Endodermal cell (in vitro differentiated cells): ENCODE measurements around the gene MAFB. TPM values are rescaled to one million over a fixed set of nuclear protein-coding genes. Genes with fewer than 3 reads are reported as not detected.

Experiments
- DNase-seq: peaks from one replicate; pipeline ENCODE4 v3.0.0-alpha.2; 2017
- H3K27ac ChIP-seq: 2 replicates; pipeline ENCODE4 v1.5.1; 2013; ENCODE audit warnings: mild to moderate bottlenecking, low read depth, low read length, moderate library complexity
- H3K27me3 ChIP-seq: 2 replicates; pipeline ENCODE4 v1.6.1; 2013; ENCODE audit warnings: mild to moderate bottlenecking, low read length, moderate library complexity; ENCODE audit not compliant: insufficient read depth, control insufficient read depth, poor library complexity, severe bottlenecking
- H3K36me3 ChIP-seq: 2 replicates; pipeline ENCODE4 v1.7.0; 2013; ENCODE audit warnings: mild to moderate bottlenecking, low read length, moderate library complexity; ENCODE audit not compliant: control insufficient read depth, insufficient read depth
- H3K4me1 ChIP-seq: one replicate; pipeline ENCODE4 v1.7.0; 2013; ENCODE audit warnings: low read length; ENCODE audit not compliant: control insufficient read depth, insufficient read depth
- H3K4me3 ChIP-seq: 2 replicates; pipeline ENCODE4 v1.5.1; 2013; ENCODE audit warnings: mild to moderate bottlenecking, low read length, moderate library complexity
- H3K9ac ChIP-seq: 2 replicates; pipeline ENCODE4 v1.6.1; 2013; ENCODE audit warnings: mild to moderate bottlenecking, low read length, moderate library complexity; ENCODE audit not compliant: poor library complexity, severe bottlenecking; ENCODE audit errors: extremely low read depth
- H3K9me3 ChIP-seq: 2 replicates; pipeline ENCODE4 v1.6.1; 2013; ENCODE audit warnings: mild to moderate bottlenecking, low read length, moderate library complexity; ENCODE audit not compliant: control insufficient read depth
- H3K27ac Mint-ChIP-seq: 2 replicates; pipeline ENCODE4 v1.8.0; 2020; ENCODE audit warnings: mixed read lengths
- H3K27me3 Mint-ChIP-seq: 2 replicates; pipeline ENCODE4 v1.8.0; 2021; ENCODE audit warnings: mild to moderate bottlenecking, mixed read lengths; ENCODE audit not compliant: insufficient read depth
- H3K36me3 Mint-ChIP-seq: 2 replicates; pipeline ENCODE4 v1.8.0; 2020; ENCODE audit warnings: low read depth, mixed read lengths
- H3K4me1 Mint-ChIP-seq: 2 replicates; pipeline ENCODE4 v1.8.0; 2020; ENCODE audit warnings: mixed read lengths
- H3K4me3 Mint-ChIP-seq: 2 replicates; pipeline ENCODE4 v1.8.0; 2020; ENCODE audit warnings: mild to moderate bottlenecking, moderate library complexity, mixed read lengths
- H3K9me3 Mint-ChIP-seq: 2 replicates; pipeline ENCODE4 v1.8.0; 2020; ENCODE audit warnings: mild to moderate bottlenecking, mixed read lengths
- WGBS, 2 experiments: methylation state at CpG; one replicate each; pipeline versions ENCODE4 v1.1.5 to v1.1.7; 2013; ENCODE audit warnings: missing lambda C conversion rate in 2 of 2, mixed read lengths in 1 of 2; ENCODE audit not compliant: insufficient coverage in 1 of 2, insufficient read length in 1 of 2; 5-methylcytosine and 5-hydroxymethylcytosine counted together
- total RNA-seq, 2 donors: library from RNA; stranded (reverse); fragmentation: NEBNext Ultra II Directional in 1 of 2; extraction: Animal tissue kit (Norgen Biotek cat#: 25700) in 1 of 2; gene quantifications; 2 replicates in 1 of 2; 3 replicates in 1 of 2; pipeline ENCODE4 v1.2.1, GENCODE V29; 2021
- TF ChIP-seq, protein P1 (sequence below): fragments of 200-600 bp; sonication (generic); conservative IDR thresholded peaks from 2 replicates; pipeline ENCODE4 v1.5.0; 2021; ENCODE audit warnings: antibody characterized with exemption, mild to moderate bottlenecking

The MAFB gene
- total RNA-seq, 2 donors from 2014 or later: 0.90 to 1.5 TPM

DNA sequence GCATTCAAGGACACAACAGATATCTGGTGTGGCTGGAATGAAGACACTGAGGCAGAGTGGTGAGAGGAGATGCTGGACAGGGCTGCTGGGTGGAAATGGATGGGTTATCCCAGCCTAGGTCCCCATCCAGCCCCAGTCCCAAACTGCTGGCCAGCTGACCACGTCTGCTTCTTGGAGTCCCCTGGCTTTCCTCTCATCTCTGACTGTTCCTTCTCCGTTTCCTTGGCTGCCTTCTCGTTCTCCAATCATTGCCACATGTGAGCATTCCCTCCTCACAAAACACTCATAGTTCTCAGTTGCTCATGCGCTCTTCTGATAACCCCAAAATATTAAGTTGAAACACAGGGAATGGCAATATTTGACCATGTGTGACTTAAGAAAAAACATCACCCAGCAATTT, 31.5 kb downstream of the MAFB start:
- Mint-ChIP-seq H3K4me3 (no peak overlapping the region), H3K27me3 (peaks cover 6% of the 10 kb centered on the region), H3K9me3 (no peaks in the 10 kb centered on the region), H3K27ac (no peak overlapping the region), H3K4me1 (no peaks in the 10 kb centered on the region), H3K36me3 (no peaks in the 10 kb centered on the region)
- Histone ChIP-seq H3K27ac (no peak overlapping the region), H3K9ac (no peak overlapping the region), H3K4me3 (no peak overlapping the region), H3K36me3 (no peaks in the 10 kb centered on the region), H3K27me3 (no peaks in the 10 kb centered on the region), H3K4me1 (no peaks in the 10 kb centered on the region), H3K9me3 (no peaks in the 10 kb centered on the region)
- TF ChIP-seq, protein P1, sequence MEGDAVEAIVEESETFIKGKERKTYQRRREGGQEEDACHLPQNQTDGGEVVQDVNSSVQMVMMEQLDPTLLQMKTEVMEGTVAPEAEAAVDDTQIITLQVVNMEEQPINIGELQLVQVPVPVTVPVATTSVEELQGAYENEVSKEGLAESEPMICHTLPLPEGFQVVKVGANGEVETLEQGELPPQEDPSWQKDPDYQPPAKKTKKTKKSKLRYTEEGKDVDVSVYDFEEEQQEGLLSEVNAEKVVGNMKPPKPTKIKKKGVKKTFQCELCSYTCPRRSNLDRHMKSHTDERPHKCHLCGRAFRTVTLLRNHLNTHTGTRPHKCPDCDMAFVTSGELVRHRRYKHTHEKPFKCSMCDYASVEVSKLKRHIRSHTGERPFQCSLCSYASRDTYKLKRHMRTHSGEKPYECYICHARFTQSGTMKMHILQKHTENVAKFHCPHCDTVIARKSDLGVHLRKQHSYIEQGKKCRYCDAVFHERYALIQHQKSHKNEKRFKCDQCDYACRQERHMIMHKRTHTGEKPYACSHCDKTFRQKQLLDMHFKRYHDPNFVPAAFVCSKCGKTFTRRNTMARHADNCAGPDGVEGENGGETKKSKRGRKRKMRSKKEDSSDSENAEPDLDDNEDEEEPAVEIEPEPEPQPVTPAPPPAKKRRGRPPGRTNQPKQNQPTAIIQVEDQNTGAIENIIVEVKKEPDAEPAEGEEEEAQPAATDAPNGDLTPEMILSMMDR: no peak
- DNase-seq: no peak
- WGBS, 2 experiments: 77 to 78% methylated on average over 4 of the region's 4 CpGs

DNA sequence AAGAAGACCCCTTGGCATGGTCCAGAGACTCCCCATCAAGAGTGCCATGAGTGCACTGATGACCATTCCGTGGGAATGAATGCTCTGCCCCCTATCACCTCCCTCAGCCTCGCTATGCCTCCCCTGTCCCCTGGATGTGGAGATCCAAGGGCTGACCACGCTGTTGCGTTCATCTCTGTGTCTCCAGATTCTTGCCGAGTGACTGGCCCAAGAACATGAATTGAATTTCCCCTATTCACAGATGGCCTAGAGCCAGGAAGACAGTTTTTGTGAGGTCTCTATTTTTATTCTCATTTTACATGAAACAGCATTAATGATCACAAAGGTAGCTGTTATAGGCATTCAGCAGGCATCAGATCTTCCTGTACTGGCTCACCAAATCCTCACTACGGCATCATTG, 33.6 kb downstream of the MAFB start:
- Mint-ChIP-seq H3K27ac (no peak overlapping the region), H3K9me3 (no peaks in the 10 kb centered on the region), H3K36me3 (no peaks in the 10 kb centered on the region), H3K27me3 (peaks cover 6% of the 10 kb centered on the region), H3K4me1 (peaks cover 3% of the 10 kb centered on the region), H3K4me3 (no peak overlapping the region)
- Histone ChIP-seq H3K36me3 (no peaks in the 10 kb centered on the region), H3K4me1 (no peaks in the 10 kb centered on the region), H3K9ac (no peak overlapping the region), H3K4me3 (no peak overlapping the region), H3K27me3 (no peaks in the 10 kb centered on the region), H3K27ac (no peak overlapping the region), H3K9me3 (no peaks in the 10 kb centered on the region)
- WGBS, 2 experiments: 96% methylated on average over 5 to 6 of the region's 6 CpGs
- DNase-seq: no peak
- TF ChIP-seq, protein P1: no peak

DNA sequence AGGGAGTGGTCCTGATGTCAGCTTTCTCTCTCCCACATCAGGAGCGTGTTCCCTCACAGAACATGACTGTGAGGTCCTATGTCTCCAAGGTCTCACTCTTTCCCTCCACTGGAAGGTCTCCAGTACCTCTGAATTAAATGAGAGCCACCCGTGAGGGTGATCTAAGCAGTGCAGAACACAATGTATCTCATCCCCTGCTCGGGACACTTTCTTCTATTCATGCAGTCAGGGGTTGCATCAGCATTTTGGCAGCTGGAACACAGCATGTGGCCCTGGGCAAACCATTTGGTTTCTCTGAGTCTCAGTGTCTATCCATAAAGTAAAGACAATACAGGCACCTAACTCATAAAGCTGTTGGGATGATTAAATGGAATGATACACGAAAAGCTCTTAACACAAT, 34.2 kb downstream of the MAFB start:
- Histone ChIP-seq H3K9ac (no peak overlapping the region), H3K4me3 (no peak overlapping the region), H3K9me3 (no peaks in the 10 kb centered on the region), H3K27me3 (no peaks in the 10 kb centered on the region), H3K27ac (no peak overlapping the region), H3K4me1 (no peaks in the 10 kb centered on the region), H3K36me3 (no peaks in the 10 kb centered on the region)
- Mint-ChIP-seq H3K4me1 (peaks cover 3% of the 10 kb centered on the region), H3K9me3 (no peaks in the 10 kb centered on the region), H3K4me3 (no peak overlapping the region), H3K27ac (no peak overlapping the region), H3K27me3 (peaks cover 6% of the 10 kb centered on the region), H3K36me3 (no peaks in the 10 kb centered on the region)
- TF ChIP-seq, protein P1: no peak
- 73 to 83% methylated on average over 4 of the region's 4 CpGs for WGBS, 2 experiments
- no peak for DNase-seq
